Thymus (tissue), 11 donors: ENCODE results near the gene MUC13. TPM values are rescaled to one million over a fixed set of nuclear protein-coding genes. Genes with fewer than 3 reads are reported as not detected.

Source experiments
- DNase-seq, 9 donors: peaks; one replicate each; pipeline ENCODE4 v3.0.0-alpha.2; 2013; ENCODE audit warnings: low spot score in 9 of 9, low read depth in 6 of 9, missing footprints in 1 of 9
- H3K27ac ChIP-seq, 2 donors: one replicate each; pipeline ENCODE4 v1.5.1; 2013; ENCODE audit warnings: control low read depth in 1 of 2, low read depth in 1 of 2, low read length in 1 of 2, mild to moderate bottlenecking in 1 of 2, moderate library complexity in 1 of 2
- H3K27me3 ChIP-seq, 2 donors: one replicate each; pipeline ENCODE4 v1.5.1; 2013; ENCODE audit warnings: low read length in 1 of 2; ENCODE audit not compliant: control insufficient read depth in 2 of 2, insufficient read depth in 1 of 2
- H3K36me3 ChIP-seq, 2 donors: one replicate each; pipeline ENCODE4 v1.5.1; 2013; ENCODE audit warnings: low read length in 1 of 2, mild to moderate bottlenecking in 1 of 2, moderate library complexity in 1 of 2; ENCODE audit not compliant: control insufficient read depth in 2 of 2, insufficient read depth in 2 of 2
- H3K4me1 ChIP-seq, 2 donors: one replicate each; pipeline ENCODE4 v1.5.1; 2013; ENCODE audit warnings: low read length in 2 of 2; ENCODE audit not compliant: control insufficient read depth in 2 of 2, insufficient read depth in 2 of 2
- H3K4me3 ChIP-seq, 2 donors: one replicate each; pipeline ENCODE4 v1.5.1; 2013; ENCODE audit warnings: low read length in 2 of 2, control low read depth in 1 of 2, mild to moderate bottlenecking in 1 of 2
- H3K9me3 ChIP-seq, 2 donors: one replicate each; pipeline ENCODE4 v1.5.1; 2013; ENCODE audit warnings: low read length in 1 of 2, mild to moderate bottlenecking in 1 of 2; ENCODE audit not compliant: control insufficient read depth in 2 of 2, insufficient read depth in 1 of 2
- WGBS: extraction: QIAGEN DNeasy Blood & Tissue Kit; methylation state at CpG from one replicate; pipeline ENCODE4 v1.1.7; 2013; 5-methylcytosine and 5-hydroxymethylcytosine counted together
- polyA plus RNA-seq: library from polyadenylated mRNA; stranded (reverse); fragments of 200-250 nt; gene quantifications from one replicate; pipeline ENCODE4 v1.2.3, GENCODE V29; 2013
- total RNA-seq: library from RNA; stranded (reverse); fragments of 120-200 nt; gene quantifications from one replicate; pipeline ENCODE4 v1.2.4, GENCODE V29; 2013
- donor health status: healthy.

MUC13 gene
- total and polyA plus RNA-seq, 2 donors: 0.05 to 0.46 TPM

DNA sequence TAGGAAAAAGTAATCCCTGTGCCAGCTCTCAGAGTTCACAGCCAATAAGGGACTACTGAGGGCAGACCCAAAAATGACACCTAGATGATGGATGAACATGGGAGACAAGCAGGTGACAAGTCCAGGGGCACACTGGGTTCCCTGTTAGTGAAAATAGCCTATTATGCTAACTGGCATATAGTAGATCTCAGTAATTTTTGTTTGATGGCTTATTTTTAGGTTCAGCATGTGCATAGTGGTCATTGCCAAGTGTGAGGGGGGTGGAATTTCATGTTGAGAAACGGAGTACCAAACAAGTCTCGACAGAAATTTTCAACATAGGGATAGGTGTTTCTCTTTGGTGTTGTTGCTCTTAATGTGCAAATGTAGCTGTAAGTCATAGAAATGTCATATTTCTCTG lies 41.0 kb downstream of the MUC13 start:
- peak overlapping the region in 1 of 2 donors; percentile 15 for H3K27ac ChIP-seq
- H3K9me3 ChIP-seq: no peaks in the 10 kb centered on the region

DNA sequence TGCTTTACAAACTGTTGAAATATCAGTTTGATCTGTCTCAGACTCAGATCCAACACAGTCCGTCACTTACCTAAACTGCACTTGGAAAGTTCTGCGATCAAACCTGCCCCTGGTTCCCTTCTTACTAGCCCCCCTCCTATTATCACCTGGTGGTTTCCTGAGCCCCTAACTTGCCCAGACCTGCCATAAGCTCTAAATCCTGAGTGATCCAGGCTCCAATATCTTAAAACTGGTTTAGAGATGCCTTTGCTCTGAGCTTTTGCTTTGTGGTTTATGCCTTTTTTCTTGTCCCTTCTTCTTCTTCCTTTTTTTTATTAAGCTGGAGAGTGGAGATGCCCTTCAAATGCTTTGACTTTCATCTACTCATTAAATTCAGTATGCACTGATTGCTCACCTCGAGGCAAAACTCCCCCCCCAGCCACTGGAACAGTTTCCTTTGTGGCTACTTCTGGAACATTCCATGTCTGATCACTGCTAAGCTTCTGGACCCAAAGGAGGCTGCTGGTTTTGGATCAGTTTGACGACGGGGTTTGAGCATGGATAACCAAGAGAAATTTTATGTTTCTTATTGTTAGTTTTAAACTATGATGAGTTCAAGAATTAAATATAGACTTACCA lies 43.9 kb downstream of the MUC13 start:
- no peak overlapping the region for H3K4me3 ChIP-seq
- no peaks in the 10 kb centered on the region for H3K9me3 ChIP-seq
- 83% methylated on average over 5 of the region's 5 CpGs for WGBS
- no peak for DNase-seq
- peaks cover 7% of the 10 kb centered on the region in 2 donors for H3K4me1 ChIP-seq
- no peaks in the 10 kb centered on the region for H3K36me3 ChIP-seq
- H3K27me3 ChIP-seq: peaks cover 27 to 50% of the 10 kb centered on the region in 2 donors
- peak overlapping the region; percentile 52 to 57 for H3K27ac ChIP-seq

More for the DNA sequence above, 41.0 kb downstream of the MUC13 start:
- no peak overlapping the region for H3K4me3 ChIP-seq
- no peak for DNase-seq
- H3K27me3 ChIP-seq: peaks cover 3 to 23% of the 10 kb centered on the region in 2 donors
- WGBS: 95% methylated on average over 2 of the region's 2 CpGs
- no peaks in the 10 kb centered on the region for H3K36me3 ChIP-seq
- no peaks in the 10 kb centered on the region for H3K4me1 ChIP-seq

DNA sequence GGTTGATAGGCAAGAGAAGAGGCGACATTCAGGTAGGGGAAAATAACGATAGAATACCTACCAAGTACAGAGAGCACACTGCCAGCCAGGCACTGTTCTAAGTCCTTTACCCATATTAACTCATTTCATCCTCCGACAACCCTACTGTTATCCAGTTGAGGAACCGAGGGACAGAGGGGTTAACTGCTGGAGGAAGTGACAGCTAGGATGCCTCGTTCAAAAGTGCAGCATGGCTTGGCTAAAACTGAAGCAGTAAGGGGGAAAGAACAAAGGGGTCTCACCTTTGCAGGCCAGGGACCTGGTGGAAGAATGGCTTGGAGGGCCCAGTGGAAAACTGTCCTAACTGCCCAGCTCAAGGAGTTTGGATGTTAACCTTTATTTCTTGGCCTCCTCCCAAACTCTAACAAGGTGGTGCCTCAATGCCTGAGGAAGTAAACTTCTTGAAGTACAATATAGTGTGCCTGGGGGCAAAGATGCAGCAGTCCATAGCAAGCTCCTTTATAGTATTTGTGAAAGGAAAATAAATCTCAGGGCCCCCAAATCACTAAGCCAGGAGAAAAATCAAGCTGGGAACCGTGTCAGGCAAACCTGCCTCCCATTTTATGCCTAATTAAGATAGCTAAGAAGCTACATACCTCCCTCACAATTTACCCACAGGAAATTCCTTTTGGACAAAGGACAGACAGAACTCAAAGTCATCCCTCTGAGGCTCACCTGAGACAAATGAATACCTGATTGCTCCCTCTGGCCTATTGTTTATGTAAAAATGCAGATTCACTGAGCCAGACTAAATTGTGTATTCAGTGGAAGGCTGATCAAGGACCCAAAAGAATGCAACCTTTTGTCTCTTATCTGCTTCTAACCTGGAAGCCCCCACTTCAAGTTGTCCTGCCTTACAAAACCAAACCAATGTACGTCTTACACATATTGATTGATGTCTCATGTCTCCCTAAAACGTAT lies 45.8 kb downstream of the MUC13 start:
- Histone ChIP-seq H3K4me1 (peaks cover 7% of the 10 kb centered on the region in 2 donors), H3K27ac (no peak overlapping the region), H3K36me3 (no peaks in the 10 kb centered on the region), H3K9me3 (no peaks in the 10 kb centered on the region), H3K4me3 (no peak overlapping the region), H3K27me3 (peaks cover 30 to 69% of the 10 kb centered on the region in 2 donors)
- WGBS: 74% methylated on average over 8 of the region's 8 CpGs
- DNase-seq: no peak

DNA sequence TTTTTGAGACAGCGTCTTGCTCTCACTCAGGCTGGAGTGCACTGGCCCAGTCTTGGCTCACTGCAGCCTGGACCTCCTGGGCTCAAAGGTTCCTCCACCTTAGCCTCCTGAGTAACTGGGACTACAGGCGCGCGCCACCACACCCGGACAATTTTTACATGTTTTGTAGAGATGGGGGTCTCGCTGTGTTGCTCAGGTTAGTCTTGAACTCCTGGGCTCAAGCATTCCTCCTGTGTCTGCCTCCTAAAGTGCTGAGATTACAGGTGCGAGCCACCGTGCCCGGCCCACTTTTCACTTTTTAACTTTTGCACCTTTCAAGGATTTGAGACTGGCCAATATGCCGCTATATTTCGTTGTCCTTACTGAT lies 46.6 kb downstream of the MUC13 start:
- WGBS: 91% methylated on average over 11 of the region's 11 CpGs
- Histone ChIP-seq H3K27me3 (peaks cover 33 to 77% of the 10 kb centered on the region in 2 donors), H3K4me3 (no peak overlapping the region), H3K36me3 (no peaks in the 10 kb centered on the region), H3K9me3 (no peaks in the 10 kb centered on the region), H3K4me1 (peaks cover 7% of the 10 kb centered on the region in 2 donors), H3K27ac (no peak overlapping the region)
- no peak for DNase-seq

- Histone ChIP-seq H3K27me3 (peaks cover 36 to 81% of the 10 kb centered on the region in 2 donors), H3K4me1 (peaks cover 7% of the 10 kb centered on the region in 2 donors), H3K27ac (peak within 1 kb of the TSS in 1 of 2 donors; percentile 54), H3K4me3 (peak within 1 kb of the TSS; percentile 13 to 53), H3K9me3 (no peaks in the 10 kb centered on the region), H3K36me3 (no peaks in the 10 kb centered on the region)
- peak in 2 of 9 donors; percentile 15 to 19 for DNase-seq
- 3% methylated on average over 78 of the region's 78 CpGs for WGBS
These were observed 47.2 kb downstream of the MUC13 start, which contains the start of gene ITGB5 for GRCh38 chr3:124887177-124887931. Gene ITGB5 (minus strand): TSS chr3:124887365. CDS start chr3:124887000, 365 bp downstream.

GRCh38 chr3:124886168-124887056 lies 48.1 kb downstream of the MUC13 start:
- Histone ChIP-seq H3K27me3 (peaks cover 36 to 83% of the 10 kb centered on the region in 2 donors), H3K4me3 (peak overlapping the region; percentile 5 to 53), H3K4me1 (peaks cover 7% of the 10 kb centered on the region in 2 donors), H3K27ac (peak overlapping the region in 1 of 2 donors; percentile 52), H3K9me3 (no peaks in the 10 kb centered on the region), H3K36me3 (no peaks in the 10 kb centered on the region)
- 2% methylated on average over 87 of the region's 87 CpGs for WGBS
- peak in 1 of 9 donors; percentile 8 for DNase-seq

DNA sequence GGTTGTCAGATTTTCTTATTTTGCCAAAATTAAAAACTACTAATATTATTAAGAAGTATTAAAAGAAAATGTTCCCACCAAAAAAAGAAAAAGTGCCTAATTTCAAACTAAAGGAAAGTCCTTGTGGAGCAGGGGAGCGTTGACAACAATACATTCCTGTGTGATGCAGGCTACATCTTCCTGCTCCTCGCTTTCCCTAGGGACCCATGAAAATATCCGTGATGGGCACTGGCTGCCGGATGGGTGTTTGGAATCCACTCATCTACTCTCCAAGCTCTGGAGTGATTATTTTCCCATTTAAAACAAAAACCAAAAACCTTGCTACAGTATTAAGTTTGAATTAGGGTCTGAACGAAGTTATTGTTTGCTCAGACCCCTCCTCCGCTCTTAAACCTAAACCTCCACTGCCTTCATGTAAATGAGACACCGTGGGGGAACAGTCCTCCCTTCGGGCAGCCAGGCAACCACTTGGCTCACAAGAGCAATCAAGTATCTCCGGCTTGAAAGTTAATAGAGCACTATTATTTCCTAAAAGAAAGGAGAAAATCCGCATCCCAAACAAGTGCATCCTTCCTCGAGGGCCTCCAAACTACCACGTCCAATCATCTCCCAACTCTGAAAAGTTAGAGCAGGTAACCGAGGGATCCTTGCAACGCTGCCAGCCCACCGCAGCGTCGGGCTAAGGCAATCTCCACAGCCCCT lies 48.9 kb downstream of the MUC13 start:
- Histone ChIP-seq H3K36me3 (no peaks in the 10 kb centered on the region), H3K4me1 (peaks cover 7% of the 10 kb centered on the region in 2 donors), H3K27ac (no peak overlapping the region), H3K27me3 (peaks cover 36 to 79% of the 10 kb centered on the region in 2 donors), H3K4me3 (peak overlapping the region; percentile 5 to 53), H3K9me3 (no peaks in the 10 kb centered on the region)
- DNase-seq: no peak
- 55% methylated on average over 17 of the region's 17 CpGs for WGBS
